HepG2 (cell line): Measurements from ENCODE around the gene LIN28A. TPM values are rescaled to one million over a fixed set of nuclear protein-coding genes. Genes with fewer than 3 reads are reported as not detected.

ENCODE experiments used
- DMAP1 ChIP-seq: IDR thresholded peaks from 2 replicates; pipeline ENCODE4 v1.6.1; 2016
- FIP1L1 ChIP-seq: fragments of 200-400 bp; formaldehyde crosslinking; IDR thresholded peaks from 2 replicates; pipeline ENCODE4 v1.6.1; 2018; ENCODE audit warnings: low read depth, mild to moderate bottlenecking, low read length, moderate library complexity, borderline replicate concordance; ENCODE audit not compliant: insufficient read depth
- FOXA1 ChIP-seq, 2 experiments: fragments of 450-650 bp in 1 of 2; sonication (generic) in 1 of 2; formaldehyde crosslinking in 1 of 2; IDR thresholded peaks; 2 replicates each; pipeline versions ENCODE4 v1.4.0 to v1.6.1; 2016 to 2020; ENCODE audit warnings: missing genetic modification reagents in 1 of 2
- GPN1 ChIP-seq: sonication (generic); formaldehyde crosslinking; IDR thresholded peaks from 2 replicates; pipeline ENCODE4 v1.5.1; 2020; ENCODE audit warnings: missing genetic modification reagents, borderline replicate concordance
- JDP2 ChIP-seq: sonication (generic); formaldehyde crosslinking; IDR thresholded peaks from 2 replicates; pipeline ENCODE4 v1.8.1; 2022; ENCODE audit warnings: missing genetic modification reagents, borderline replicate concordance
- MIER3 ChIP-seq: IDR thresholded peaks from 2 replicates; pipeline ENCODE4 v1.6.1; 2016; ENCODE audit warnings: missing compliant biosample characterization, borderline replicate concordance
- MYNN ChIP-seq: sonication (generic); formaldehyde crosslinking; IDR thresholded peaks from 2 replicates; pipeline ENCODE4 v1.4.0; 2020; ENCODE audit warnings: mild to moderate bottlenecking, low read depth, missing genetic modification reagents
- NFRKB ChIP-seq: fragments of 450-650 bp; IDR thresholded peaks from 2 replicates; pipeline ENCODE4 v1.6.1; 2017
- RBM22 ChIP-seq: fragments of 200-400 bp; formaldehyde crosslinking; optimal IDR thresholded peaks from 2 replicates; pipeline ENCODE3; 2017; ENCODE audit warnings: mild to moderate bottlenecking, low read length, moderate library complexity
- RFXAP ChIP-seq: sonication (generic); formaldehyde crosslinking; IDR thresholded peaks from 2 replicates; pipeline ENCODE4 v1.4.0; 2020; ENCODE audit warnings: missing genetic modification reagents, borderline replicate concordance
- SALL2 ChIP-seq: sonication (generic); formaldehyde crosslinking; IDR thresholded peaks from 2 replicates; pipeline ENCODE4 v1.8.1; 2023; ENCODE audit warnings: mild to moderate bottlenecking, missing genetic modification reagents, inconsistent platforms
- ZFYVE20 ChIP-seq: sonication (generic); formaldehyde crosslinking; IDR thresholded peaks from 2 replicates; pipeline ENCODE4 v1.8.0; 2023; ENCODE audit warnings: low read depth, mild to moderate bottlenecking, moderate library complexity, missing genetic modification reagents, borderline replicate concordance
- ZNF180 ChIP-seq: sonication (generic); formaldehyde crosslinking; IDR thresholded peaks from 2 replicates; pipeline ENCODE4 v1.4.0; 2020; ENCODE audit warnings: low read depth, missing genetic modification reagents, borderline replicate concordance
- ZNF484 ChIP-seq: sonication (generic); formaldehyde crosslinking; IDR thresholded peaks from 2 replicates; pipeline ENCODE4 v1.5.1; 2020; ENCODE audit warnings: mild to moderate bottlenecking, low read depth, missing genetic modification reagents, borderline replicate concordance
- ZNF570 ChIP-seq: sonication (generic); formaldehyde crosslinking; IDR thresholded peaks from 2 replicates; pipeline ENCODE4 v1.4.0; 2020; ENCODE audit warnings: mild to moderate bottlenecking, missing genetic modification reagents, borderline replicate concordance
- ZNF790 ChIP-seq: sonication (generic); formaldehyde crosslinking; IDR thresholded peaks from 2 replicates; pipeline ENCODE4 v1.8.0; 2022; ENCODE audit warnings: missing genetic modification reagents, mild to moderate bottlenecking, borderline replicate concordance
- polyA plus RNA-seq, 8 experiments: library from polyadenylated mRNA; depleted of rRNA in 3 of 8; stranded (reverse) in 7 of 8; unstranded in 1 of 8; fragments of >200 nt; fragmentation: Illumina TruSeq in 4 of 8; extraction: Trizol in 4 of 8; gene quantifications; 2 replicates each; pipeline versions ENCODE4 v1.2.1 to v1.2.3, GENCODE V29; 2011 to 2016; ENCODE audit warnings: low read depth in 4 of 8, missing spikeins in 1 of 8, mixed read lengths in 1 of 8; ENCODE audit not compliant: insufficient read depth in 1 of 8
- total RNA-seq, 5 experiments: library from RNA; depleted of rRNA; stranded (reverse); fragments of >200 nt; fragmentation: Illumina TruSeq; extraction: Trizol; gene quantifications; 2 replicates each; pipeline ENCODE4 v1.2.3, GENCODE V29; 2016; ENCODE audit warnings: low read depth in 1 of 5
- TF ChIP-seq, protein P1 (sequence below): sonication (generic); formaldehyde crosslinking; IDR thresholded peaks from 2 replicates; pipeline ENCODE4 v1.4.0; 2020; ENCODE audit warnings: missing genetic modification reagents
- TF ChIP-seq, protein P2 (sequence below): sonication (generic); formaldehyde crosslinking; IDR thresholded peaks from 2 replicates; pipeline ENCODE4 v1.5.0; 2020; ENCODE audit warnings: missing genetic modification reagents
- TF ChIP-seq, protein P3 (sequence below): sonication (generic); formaldehyde crosslinking; IDR thresholded peaks from 2 replicates; pipeline ENCODE4 v1.4.0; 2020; ENCODE audit warnings: mild to moderate bottlenecking, missing genetic modification reagents

Gene LIN28A
- total and polyA plus RNA-seq, 2 of the 13 experiments (the other 11 are each of a cell fraction or from before 2014, with no cell fraction given) = not detected

- 0 out of 2 replicates have a peak, but pooled peaks have one; percentile 34 for TF ChIP-seq GPN1 (CRISPR knock-in tag)
- peak; percentile 87 for TF ChIP-seq RFXAP (CRISPR knock-in tag)
- TF ChIP-seq SALL2 (CRISPR knock-in tag) = peak; percentile 92; the same call in 1 of the 2 replicates
- no peak for TF ChIP-seq MYNN (CRISPR knock-in tag)
- TF ChIP-seq ZFYVE20 (CRISPR knock-in tag) = peak; percentile 85; the same call in 1 of the 2 replicates
- TF ChIP-seq RBM22 = no peak
- TF ChIP-seq, protein P1, sequence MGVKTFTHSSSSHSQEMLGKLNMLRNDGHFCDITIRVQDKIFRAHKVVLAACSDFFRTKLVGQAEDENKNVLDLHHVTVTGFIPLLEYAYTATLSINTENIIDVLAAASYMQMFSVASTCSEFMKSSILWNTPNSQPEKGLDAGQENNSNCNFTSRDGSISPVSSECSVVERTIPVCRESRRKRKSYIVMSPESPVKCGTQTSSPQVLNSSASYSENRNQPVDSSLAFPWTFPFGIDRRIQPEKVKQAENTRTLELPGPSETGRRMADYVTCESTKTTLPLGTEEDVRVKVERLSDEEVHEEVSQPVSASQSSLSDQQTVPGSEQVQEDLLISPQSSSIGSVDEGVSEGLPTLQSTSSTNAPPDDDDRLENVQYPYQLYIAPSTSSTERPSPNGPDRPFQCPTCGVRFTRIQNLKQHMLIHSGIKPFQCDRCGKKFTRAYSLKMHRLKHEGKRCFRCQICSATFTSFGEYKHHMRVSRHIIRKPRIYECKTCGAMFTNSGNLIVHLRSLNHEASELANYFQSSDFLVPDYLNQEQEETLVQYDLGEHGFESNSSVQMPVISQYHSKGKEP (CRISPR knock-in tag) = peak; percentile 91; the same call in 1 of the 2 replicates
- TF ChIP-seq NFRKB = no peak
- peak; percentile 73; the same call in 1 of the 2 replicates for TF ChIP-seq JDP2 (CRISPR knock-in tag)
- peak; percentile 89 for TF ChIP-seq DMAP1 (CRISPR knock-in tag)
- TF ChIP-seq, protein P2, sequence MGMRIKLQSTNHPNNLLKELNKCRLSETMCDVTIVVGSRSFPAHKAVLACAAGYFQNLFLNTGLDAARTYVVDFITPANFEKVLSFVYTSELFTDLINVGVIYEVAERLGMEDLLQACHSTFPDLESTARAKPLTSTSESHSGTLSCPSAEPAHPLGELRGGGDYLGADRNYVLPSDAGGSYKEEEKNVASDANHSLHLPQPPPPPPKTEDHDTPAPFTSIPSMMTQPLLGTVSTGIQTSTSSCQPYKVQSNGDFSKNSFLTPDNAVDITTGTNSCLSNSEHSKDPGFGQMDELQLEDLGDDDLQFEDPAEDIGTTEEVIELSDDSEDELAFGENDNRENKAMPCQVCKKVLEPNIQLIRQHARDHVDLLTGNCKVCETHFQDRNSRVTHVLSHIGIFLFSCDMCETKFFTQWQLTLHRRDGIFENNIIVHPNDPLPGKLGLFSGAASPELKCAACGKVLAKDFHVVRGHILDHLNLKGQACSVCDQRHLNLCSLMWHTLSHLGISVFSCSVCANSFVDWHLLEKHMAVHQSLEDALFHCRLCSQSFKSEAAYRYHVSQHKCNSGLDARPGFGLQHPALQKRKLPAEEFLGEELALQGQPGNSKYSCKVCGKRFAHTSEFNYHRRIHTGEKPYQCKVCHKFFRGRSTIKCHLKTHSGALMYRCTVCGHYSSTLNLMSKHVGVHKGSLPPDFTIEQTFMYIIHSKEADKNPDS = 0 out of 2 replicates have a peak, but pooled peaks have one; percentile 36
- TF ChIP-seq FIP1L1 = no peak
- 0 out of 2 replicates have a peak, but pooled peaks have one; percentile 69 for TF ChIP-seq ZNF484 (CRISPR knock-in tag)
- peak; percentile 96; the same call in 1 of the 2 replicates for TF ChIP-seq ZNF790 (CRISPR knock-in tag)
- TF ChIP-seq, protein P3, sequence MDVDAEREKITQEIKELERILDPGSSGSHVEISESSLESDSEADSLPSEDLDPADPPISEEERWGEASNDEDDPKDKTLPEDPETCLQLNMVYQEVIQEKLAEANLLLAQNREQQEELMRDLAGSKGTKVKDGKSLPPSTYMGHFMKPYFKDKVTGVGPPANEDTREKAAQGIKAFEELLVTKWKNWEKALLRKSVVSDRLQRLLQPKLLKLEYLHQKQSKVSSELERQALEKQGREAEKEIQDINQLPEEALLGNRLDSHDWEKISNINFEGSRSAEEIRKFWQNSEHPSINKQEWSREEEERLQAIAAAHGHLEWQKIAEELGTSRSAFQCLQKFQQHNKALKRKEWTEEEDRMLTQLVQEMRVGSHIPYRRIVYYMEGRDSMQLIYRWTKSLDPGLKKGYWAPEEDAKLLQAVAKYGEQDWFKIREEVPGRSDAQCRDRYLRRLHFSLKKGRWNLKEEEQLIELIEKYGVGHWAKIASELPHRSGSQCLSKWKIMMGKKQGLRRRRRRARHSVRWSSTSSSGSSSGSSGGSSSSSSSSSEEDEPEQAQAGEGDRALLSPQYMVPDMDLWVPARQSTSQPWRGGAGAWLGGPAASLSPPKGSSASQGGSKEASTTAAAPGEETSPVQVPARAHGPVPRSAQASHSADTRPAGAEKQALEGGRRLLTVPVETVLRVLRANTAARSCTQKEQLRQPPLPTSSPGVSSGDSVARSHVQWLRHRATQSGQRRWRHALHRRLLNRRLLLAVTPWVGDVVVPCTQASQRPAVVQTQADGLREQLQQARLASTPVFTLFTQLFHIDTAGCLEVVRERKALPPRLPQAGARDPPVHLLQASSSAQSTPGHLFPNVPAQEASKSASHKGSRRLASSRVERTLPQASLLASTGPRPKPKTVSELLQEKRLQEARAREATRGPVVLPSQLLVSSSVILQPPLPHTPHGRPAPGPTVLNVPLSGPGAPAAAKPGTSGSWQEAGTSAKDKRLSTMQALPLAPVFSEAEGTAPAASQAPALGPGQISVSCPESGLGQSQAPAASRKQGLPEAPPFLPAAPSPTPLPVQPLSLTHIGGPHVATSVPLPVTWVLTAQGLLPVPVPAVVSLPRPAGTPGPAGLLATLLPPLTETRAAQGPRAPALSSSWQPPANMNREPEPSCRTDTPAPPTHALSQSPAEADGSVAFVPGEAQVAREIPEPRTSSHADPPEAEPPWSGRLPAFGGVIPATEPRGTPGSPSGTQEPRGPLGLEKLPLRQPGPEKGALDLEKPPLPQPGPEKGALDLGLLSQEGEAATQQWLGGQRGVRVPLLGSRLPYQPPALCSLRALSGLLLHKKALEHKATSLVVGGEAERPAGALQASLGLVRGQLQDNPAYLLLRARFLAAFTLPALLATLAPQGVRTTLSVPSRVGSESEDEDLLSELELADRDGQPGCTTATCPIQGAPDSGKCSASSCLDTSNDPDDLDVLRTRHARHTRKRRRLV (CRISPR knock-in tag) = peak; percentile 83
- TF ChIP-seq MIER3 (CRISPR knock-in tag) = peak; percentile 94
- no peak for TF ChIP-seq FOXA1 (IDR thresholded peaks at IDR 0.05)
- TF ChIP-seq FOXA1 (CRISPR knock-in tag; IDR thresholded peaks at IDR 0.05) = no peak; the same call in none of the 2 replicates
- no peak for TF ChIP-seq ZNF180 (CRISPR knock-in tag)
- no peak for TF ChIP-seq ZNF570 (CRISPR knock-in tag)
These were observed 21.5 kb downstream of the LIN28A start, which contains the start of gene DHDDS (continued) for GRCh38 chr1:26431979-26432695.
